T47D (cell line): Measurements from ENCODE around the gene FPR3.
"Not testable (repeated sequence)": the region's sequence is repeated elsewhere in the genome, so short reads cannot be mapped to it uniquely, and the experiment has no call there.

Experiments
- DNase-seq, 2 experiments: peaks; one replicate each; pipeline versions ENCODE4 v3.0.0 to v3.0.0-alpha.2; 2011 to 2012; ENCODE audit warnings: low read depth in 1 of 2, low spot score in 1 of 2
- JUND ChIP-seq: IDR thresholded peaks from 2 replicates; pipeline ENCODE4 v1.6.1; 2012; ENCODE audit warnings: low read depth
- in situ Hi-C: cut with HindIII; loops from 2 replicates; pipeline ENCODE4 v1.10.0; 2016; ENCODE audit warnings: low sequenced_read_pairs, low pct_unique_long_range_greater_than_20kb

Gene FPR3

DNA sequence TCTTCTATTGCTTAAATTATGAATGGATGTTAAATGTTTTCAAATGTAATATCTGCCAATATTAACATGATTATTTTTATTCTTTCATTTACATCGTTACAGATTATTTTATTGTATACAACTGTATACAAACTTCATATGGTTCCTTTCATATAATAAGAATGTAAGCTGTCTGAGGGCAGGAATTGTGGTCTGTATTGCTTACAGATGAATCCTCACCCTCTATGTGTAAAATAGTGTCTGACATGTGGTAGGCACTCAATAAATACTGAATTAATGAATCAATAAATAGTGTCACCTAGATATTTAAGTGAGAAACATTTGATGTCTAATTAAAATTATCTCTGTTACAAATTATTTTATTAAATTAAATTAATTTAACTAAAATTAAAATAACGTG, 7.8 kb downstream of the FPR3 start:
- in situ Hi-C loops = no loop called here
- TF ChIP-seq JUND = no peak

DNA sequence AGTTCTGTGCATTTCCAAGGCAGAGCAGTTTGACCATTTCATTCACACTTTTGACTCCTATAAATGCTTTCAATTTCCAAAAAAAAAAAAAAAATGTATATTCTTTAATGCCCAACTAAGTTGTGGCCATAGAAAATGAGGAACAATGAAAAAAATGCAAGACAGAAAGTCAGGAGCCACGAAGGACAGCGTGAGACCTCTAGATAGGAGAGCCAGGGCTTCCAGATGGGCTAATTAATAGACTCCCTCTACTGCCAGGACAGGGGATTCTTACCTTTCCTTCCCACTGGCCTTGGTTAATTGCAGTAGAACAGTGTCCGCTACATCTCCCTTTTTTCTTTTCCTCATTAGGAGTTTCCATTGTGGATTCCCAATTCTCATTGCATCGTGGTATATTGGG, 8.6 kb downstream of the FPR3 start:
- TF ChIP-seq JUND = no peak
- no peak for DNase-seq
- in situ Hi-C loops = no loop called here

More for the DNA sequence above, 7.8 kb downstream of the FPR3 start:
- DNase-seq = no peak

DNA sequence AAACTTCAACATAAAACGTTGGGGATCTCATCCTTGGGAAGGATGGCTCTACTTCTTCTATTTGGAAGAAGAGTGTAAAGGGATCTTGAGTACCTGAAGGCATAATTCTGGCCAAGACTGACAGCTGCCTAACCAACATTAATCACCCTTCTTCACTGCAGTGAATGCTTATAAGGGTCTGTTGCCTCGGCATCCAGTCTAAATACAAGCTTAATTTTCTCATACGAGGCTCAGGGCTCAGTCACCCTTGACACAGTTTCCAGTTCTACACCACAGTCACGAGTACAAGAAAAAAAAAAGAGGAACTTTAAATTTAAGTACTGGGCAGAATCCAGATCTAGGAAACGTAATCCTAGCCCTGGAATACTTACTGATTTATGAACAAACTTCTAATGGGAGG, 9.0 kb downstream of the FPR3 start:
- DNase-seq = no peak
- TF ChIP-seq JUND = no peak
- in situ Hi-C loops = no loop called here

DNA sequence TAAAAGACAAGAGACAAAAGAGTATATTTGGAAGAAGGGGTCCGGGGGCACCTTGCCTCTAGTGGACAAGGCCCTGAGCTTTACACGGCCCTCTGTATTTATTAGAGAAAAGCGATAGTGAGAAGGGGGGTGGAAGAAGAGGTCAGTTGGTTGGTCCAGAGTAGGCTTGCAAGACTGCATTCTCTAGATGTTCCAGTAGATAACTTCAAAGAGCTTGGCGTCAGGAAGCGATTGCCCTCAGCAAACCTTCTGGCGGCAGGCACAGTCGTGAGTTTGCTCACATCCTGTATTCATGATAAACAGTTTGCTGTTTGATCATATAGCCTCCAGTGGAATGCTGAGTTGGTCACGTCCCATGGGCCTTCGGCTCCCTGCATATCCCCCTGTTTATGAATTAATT, 9.8 kb downstream of the FPR3 start:
- in situ Hi-C loops = not testable (repeated sequence)
- DNase-seq = peak in 1 of 2 experiments; percentile 52

DNA sequence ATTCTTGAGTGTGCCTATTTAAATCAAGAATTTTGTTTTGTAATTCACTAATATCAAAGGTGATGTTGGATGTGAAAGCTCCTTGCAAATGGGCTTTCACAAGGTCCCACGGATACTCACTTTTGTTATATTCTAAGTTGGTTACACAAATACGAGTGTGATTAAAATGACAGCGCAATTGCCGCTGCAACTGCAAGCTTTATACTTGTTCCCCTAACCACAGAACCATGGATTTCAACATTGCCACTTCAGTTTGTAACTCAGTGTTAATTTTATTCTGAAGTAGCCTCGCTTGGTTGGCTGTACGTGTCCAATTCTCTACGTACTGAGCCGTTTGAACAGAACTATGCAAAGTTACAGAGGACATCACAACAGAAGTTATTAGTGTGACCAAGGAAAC, 10.4 kb downstream of the FPR3 start:
- DNase-seq, in situ Hi-C loops: not testable (repeated sequence)

DNA sequence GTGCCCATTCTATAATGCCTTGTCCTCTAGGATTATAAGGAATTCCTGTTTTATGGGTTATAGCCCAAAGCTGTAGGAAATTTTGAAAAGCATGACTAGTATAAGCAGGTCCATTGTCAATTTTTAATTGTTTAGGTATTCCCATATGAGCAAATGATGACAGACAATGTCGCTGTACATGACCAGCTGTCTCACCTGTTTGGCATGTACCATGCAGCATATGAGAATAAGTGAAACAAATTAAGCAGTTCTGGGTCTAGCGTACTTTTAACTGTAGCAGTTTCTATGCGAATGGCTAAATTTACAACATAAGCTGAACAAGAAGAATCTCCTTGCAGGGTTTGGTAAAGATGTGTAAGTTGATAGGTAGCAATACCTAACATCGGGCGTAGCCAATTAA, 11.6 kb downstream of the FPR3 start:
- DNase-seq, in situ Hi-C loops: not testable (repeated sequence)

DNA sequence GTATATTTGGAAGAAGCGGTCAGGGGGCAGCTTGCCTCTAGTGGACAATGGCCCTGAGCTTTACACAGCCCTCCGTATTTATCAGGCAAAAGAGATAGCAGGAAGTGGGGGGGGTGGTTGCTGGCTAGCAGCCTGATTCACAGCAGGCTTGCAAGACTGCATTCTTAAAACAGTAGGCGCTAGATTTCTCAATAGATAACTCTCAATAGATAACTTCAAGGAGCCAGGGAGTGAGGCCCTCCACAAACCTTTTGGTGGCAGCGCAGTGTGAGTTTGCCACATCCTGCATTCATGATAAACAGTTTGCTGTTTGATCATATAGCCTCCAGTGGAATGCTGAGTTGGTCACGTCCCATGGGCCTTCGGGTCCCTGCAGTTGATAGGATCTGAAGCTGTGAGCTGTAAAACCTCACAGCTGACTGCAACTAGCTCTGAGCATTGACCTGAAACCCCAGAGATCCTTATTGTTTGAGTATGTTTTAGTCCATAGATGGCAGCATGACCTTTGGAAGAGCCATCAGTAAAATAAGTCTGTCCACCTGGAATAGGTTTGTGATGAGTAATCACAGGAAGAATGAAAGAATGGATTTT, 12.2 kb downstream of the FPR3 start:
- TF ChIP-seq JUND = no peak
- in situ Hi-C loops = no loop called here
- DNase-seq = peak in 1 of 2 experiments; percentile 52

DNA sequence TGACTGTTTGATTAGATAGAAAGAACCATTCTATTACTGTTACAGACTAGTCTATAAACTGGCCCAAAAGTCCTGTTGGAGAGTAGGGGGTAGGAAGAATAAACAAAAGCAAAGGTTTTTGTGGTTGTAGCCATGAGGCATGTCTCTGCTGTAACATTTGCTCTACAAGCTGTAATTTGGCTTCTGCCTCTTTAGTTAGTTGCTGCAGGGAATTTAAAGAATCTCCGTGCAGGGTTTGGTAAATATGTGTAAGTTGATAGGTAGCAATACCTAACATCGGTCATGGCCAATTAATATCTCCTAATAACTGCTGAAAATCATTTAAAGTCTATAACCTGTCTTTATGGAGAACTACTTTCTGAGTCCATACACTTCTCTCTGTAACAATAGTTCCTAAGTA, 13.0 kb downstream of the FPR3 start:
- TF ChIP-seq JUND = no peak

DNA sequence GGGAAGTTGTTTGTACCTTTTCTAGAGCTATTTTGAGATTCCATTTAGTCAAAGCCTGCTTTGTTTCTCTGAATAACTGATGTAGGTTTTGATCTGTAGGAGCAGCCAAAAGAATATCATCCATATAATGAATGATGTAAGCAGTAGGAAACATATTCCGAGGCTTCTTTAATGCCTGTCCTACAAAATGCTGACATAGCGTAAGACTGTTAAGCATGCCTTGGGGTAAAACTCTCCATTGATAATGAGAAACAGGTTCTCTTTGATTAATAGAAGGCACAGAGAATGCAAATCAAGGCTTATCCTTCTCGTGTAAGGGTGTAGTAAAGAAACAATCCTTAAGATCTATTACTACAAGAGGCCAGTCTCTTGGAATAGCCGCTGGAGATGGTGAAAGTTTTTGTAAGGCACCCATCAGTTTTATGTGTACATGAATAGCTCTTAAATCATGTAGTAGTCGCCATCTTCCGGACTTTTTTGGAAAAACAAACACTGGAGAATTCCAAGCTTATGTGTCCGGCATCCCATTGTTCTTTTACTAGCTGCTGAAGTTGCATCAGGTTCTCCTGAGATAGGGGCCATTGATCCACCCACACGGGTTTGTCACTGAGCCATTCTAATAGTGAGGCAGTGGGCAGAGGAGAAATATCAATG, 13.5 kb downstream of the FPR3 start:
- in situ Hi-C loops = no loop called here
- TF ChIP-seq JUND = no peak
- peak in 1 of 2 experiments; percentile 67 for DNase-seq

More for the DNA sequence above, 13.0 kb downstream of the FPR3 start:
- DNase-seq = peak in 1 of 2 experiments; percentile 34
- in situ Hi-C loops = no loop called here

DNA sequence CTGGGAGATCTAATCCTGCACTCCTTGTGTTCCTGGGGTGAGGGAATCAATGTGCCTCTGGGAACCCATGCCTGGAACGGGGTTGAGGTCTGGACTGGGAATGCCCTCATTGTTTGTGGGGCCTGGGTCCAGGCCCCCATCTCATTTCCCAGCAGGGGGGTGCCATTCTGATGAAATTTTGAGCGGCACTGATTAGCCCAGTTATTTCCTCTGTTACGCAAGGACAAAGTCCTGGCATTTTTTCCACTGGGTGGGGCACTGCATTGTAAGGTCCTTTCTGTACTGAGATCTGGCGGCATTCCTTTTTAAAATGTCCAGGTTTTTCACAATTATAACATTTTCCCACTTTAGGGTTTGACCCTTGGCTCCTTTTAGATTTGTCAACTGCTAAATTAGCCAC, 14.8 kb downstream of the FPR3 start:
- no peak for DNase-seq
- no peak for TF ChIP-seq JUND
- in situ Hi-C loops = no loop called here

DNA sequence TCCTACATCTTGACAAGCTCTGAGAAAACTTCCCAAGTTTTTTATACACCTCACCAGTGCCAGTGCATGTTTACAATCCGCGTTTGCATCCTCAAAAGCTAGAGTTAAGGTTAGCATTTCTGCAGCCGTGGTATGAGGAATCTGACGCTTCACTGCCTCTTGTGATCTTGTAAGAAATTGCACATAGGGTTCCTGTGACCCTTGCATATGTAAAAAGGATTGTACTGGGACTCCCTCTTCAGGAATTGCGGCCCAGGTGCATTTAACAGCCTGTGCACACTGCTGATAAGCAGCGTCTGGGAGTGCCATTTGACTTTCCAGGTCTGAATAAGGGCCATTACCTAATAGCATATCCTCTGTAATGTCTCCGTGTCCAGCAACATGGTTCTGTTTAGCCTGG, 15.3 kb downstream of the FPR3 start:
- TF ChIP-seq JUND = no peak
- in situ Hi-C loops = no loop called here
- DNase-seq = peak in 1 of 2 experiments; percentile 73

DNA sequence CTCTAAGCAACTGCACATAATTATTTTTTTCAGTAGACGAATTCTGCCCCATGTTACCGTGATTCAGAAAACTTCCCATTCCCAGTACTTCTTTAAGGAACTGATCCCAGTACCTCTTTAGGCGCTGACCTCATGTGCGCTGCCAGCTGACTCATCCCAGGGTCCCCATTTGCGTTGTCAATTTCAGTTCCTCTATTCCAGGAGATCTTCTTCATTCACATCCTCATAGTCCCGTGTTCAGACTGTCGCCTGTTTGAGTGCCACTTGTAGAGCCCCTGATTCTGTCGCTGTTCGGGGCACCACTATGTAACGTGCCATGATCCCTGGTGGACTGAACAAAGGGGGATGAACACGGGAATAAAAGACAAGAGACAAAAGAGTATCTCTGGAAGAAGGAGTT, 16.4 kb downstream of the FPR3 start:
- DNase-seq = no peak
- no peak for TF ChIP-seq JUND
- in situ Hi-C loops = no loop called here

DNA sequence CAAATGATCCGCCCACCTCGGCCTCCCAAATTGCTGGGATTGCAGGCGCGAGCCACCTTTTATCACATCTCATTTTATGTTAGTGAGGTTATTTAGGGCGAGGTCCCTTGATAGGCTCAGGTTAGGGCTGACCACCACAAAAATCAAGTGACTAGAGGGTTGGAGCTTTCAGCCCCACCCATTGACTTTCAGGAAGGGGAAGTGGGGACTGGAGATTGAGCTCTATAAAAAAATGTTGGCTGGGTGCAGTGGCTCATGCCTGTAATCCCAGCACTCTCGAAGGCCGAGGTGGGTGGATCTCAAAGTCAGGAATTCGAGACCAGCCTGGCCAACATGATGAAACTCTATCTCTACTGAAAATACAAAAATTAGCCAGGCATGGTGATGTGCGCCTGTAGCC, 20.1 kb downstream of the FPR3 start:
- no peak for TF ChIP-seq JUND
- no peak for DNase-seq

DNA sequence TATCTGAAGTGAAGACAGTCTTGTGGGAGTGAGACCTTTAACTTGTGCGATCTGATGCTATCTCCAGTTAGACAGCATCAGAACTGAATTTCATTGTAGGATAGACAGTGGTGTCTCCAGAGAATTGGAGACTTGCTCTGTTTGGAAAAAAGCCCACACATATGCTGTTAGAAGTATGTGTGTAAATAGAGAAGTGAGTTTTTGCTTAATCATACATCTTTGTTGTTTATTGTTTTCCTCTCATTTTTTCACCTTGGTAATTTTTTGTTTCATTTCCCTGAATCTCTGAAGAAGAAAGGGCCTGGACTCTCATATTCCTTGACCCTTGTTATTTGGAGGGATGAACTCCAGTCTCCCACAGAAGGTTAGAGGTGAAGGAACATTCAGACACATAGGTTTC, 21.8 kb downstream of the FPR3 start:
- in situ Hi-C loops = no loop called here

More for the DNA sequence above, 20.1 kb downstream of the FPR3 start:
- in situ Hi-C loops = no loop called here

More for the DNA sequence above, 21.8 kb downstream of the FPR3 start:
- TF ChIP-seq JUND = no peak
- DNase-seq = no peak
